HepG2 (cell line): Measurements from ENCODE around the gene NAA15. TPM values are rescaled to one million over a fixed set of nuclear protein-coding genes. Genes with fewer than 3 reads are reported as not detected.

Source experiments
- AFF4 ChIP-seq: sonication (generic); formaldehyde crosslinking; IDR thresholded peaks from 2 replicates; pipeline ENCODE4 v1.4.0; 2020; ENCODE audit warnings: missing genetic modification reagents
- ELF3 ChIP-seq: IDR thresholded peaks from 2 replicates; pipeline ENCODE4 v1.6.1; 2016; ENCODE audit warnings: missing genetic modification reagents, missing compliant biosample characterization
- FLYWCH1 ChIP-seq: sonication (generic); formaldehyde crosslinking; IDR thresholded peaks from 2 replicates; pipeline ENCODE4 v1.8.1; 2023; ENCODE audit warnings: mild to moderate bottlenecking, missing genetic modification reagents
- HNRNPL ChIP-seq: fragments of 200-400 bp; formaldehyde crosslinking; IDR thresholded peaks from 2 replicates; pipeline ENCODE4 v1.6.1; 2017; ENCODE audit warnings: mild to moderate bottlenecking, low read depth, low read length
- ISX ChIP-seq: sonication (generic); formaldehyde crosslinking; conservative IDR thresholded peaks from 2 replicates; pipeline ENCODE4 v1.5.0; 2020; ENCODE audit warnings: missing genetic modification reagents
- KDM3A ChIP-seq: IDR thresholded peaks from 2 replicates; pipeline ENCODE4 v1.6.1; 2018; ENCODE audit warnings: low read depth, missing compliant biosample characterization
- MTA3 ChIP-seq: sonication (generic); formaldehyde crosslinking; IDR thresholded peaks from 2 replicates; pipeline ENCODE4 v1.4.0; 2020; ENCODE audit warnings: missing genetic modification reagents
- MYC ChIP-seq: sonication (generic); formaldehyde crosslinking; IDR thresholded peaks from 2 replicates; pipeline ENCODE4 v1.9.0; 2021; ENCODE audit warnings: missing genetic modification reagents, borderline replicate concordance
- NBN ChIP-seq: fragments of 450-650 bp; conservative IDR thresholded peaks from 2 replicates; pipeline ENCODE4 v1.6.1; 2017
- PCBP1 ChIP-seq: fragments of 200-400 bp; formaldehyde crosslinking; IDR thresholded peaks from 2 replicates; pipeline ENCODE4 v1.6.1; 2017; ENCODE audit warnings: mild to moderate bottlenecking, low read depth, low read length, borderline replicate concordance
- TBX2 ChIP-seq: sonication (generic); formaldehyde crosslinking; IDR thresholded peaks from 2 replicates; pipeline ENCODE4 v1.5.0; 2020; ENCODE audit warnings: missing genetic modification reagents, mild to moderate bottlenecking, borderline replicate concordance
- XRCC5 ChIP-seq: fragments of 200-400 bp; formaldehyde crosslinking; optimal IDR thresholded peaks from 2 replicates; pipeline ENCODE3; 2017; ENCODE audit warnings: mild to moderate bottlenecking, low read length
- ZBTB3 ChIP-seq: sonication (generic); formaldehyde crosslinking; IDR thresholded peaks from 2 replicates; pipeline ENCODE4 v1.4.0; 2020; ENCODE audit warnings: low read depth, mild to moderate bottlenecking, moderate library complexity, missing genetic modification reagents, borderline replicate concordance
- ZEB1 ChIP-seq: IDR thresholded peaks from 2 replicates; pipeline ENCODE4 v1.6.1; 2012; ENCODE audit warnings: mild to moderate bottlenecking, low read depth, inconsistent platforms; ENCODE audit not compliant: insufficient replicate concordance
- ZFP90 ChIP-seq: sonication (generic); formaldehyde crosslinking; IDR thresholded peaks from 2 replicates; pipeline ENCODE4 v1.8.0; 2022; ENCODE audit warnings: missing genetic modification reagents, mild to moderate bottlenecking, inconsistent platforms, borderline replicate concordance
- ZNF263 ChIP-seq: sonication (generic); formaldehyde crosslinking; IDR thresholded peaks from 2 replicates; pipeline ENCODE4 v1.4.0; 2020; ENCODE audit warnings: missing genetic modification reagents
- ZNF709 ChIP-seq: sonication (generic); formaldehyde crosslinking; IDR thresholded peaks from 2 replicates; pipeline ENCODE4 v1.5.0; 2020; ENCODE audit warnings: mild to moderate bottlenecking, missing genetic modification reagents
- polyA plus RNA-seq, 8 experiments: library from polyadenylated mRNA; depleted of rRNA in 3 of 8; stranded (reverse) in 7 of 8; unstranded in 1 of 8; fragments of >200 nt; fragmentation: Illumina TruSeq in 4 of 8; extraction: Trizol in 4 of 8; gene quantifications; 2 replicates each; pipeline versions ENCODE4 v1.2.1 to v1.2.3, GENCODE V29; 2011 to 2016; ENCODE audit warnings: low read depth in 4 of 8, missing spikeins in 1 of 8, mixed read lengths in 1 of 8; ENCODE audit not compliant: insufficient read depth in 1 of 8
- total RNA-seq, 5 experiments: library from RNA; depleted of rRNA; stranded (reverse); fragments of >200 nt; fragmentation: Illumina TruSeq; extraction: Trizol; gene quantifications; 2 replicates each; pipeline ENCODE4 v1.2.3, GENCODE V29; 2016; ENCODE audit warnings: low read depth in 1 of 5
- TF ChIP-seq, protein P1 (sequence below): sonication (generic); formaldehyde crosslinking; IDR thresholded peaks from 2 replicates; pipeline ENCODE4 v1.4.0; 2020; ENCODE audit warnings: missing genetic modification reagents
- TF ChIP-seq, protein P2 (sequence below): sonication (generic); formaldehyde crosslinking; IDR thresholded peaks from 2 replicates; pipeline ENCODE4 v1.5.0; 2020; ENCODE audit warnings: mild to moderate bottlenecking, missing genetic modification reagents

Gene NAA15
- total and polyA plus RNA-seq, 2 of the 13 experiments (the other 11 are each of a cell fraction or from before 2014, with no cell fraction given), result 6.2 to 50.2 TPM

DNA sequence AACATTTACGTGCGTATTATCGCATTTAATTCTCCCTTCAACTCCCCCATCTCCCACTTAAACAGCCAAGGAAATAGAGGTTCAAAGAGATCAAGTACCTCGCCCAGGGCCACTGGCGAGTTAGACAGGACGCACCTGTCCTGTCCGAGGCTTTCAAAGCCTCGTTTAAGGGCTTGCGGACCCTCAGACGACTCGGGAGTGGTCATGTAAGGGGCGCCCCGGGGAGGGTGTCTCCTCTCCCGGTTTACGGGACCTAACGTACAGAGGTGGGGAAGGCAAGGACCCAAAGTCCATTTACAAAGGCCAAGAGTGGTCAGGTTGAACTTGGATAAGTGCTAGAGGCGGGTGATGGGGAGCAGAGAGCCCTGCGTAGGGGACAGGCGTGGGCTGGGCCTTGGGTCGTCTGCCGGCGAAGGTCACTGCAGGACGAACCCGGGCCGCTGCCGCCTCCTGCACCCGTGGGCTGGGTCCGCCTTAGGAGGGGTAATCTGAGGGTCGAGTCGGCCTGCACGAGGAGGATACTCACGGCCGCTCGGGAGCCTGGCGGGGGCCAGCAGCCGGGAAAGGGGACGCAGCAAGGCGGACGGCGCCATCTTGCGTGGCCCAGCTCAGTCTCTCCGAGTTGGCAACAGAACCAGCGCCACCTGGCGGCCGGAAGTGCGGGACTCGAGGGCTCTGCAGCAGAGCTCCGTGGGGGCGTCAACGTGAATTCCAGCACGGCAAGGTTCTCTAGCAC lies 5.9 kb upstream of the NAA15 start (continued):
- TF ChIP-seq TBX2 (CRISPR knock-in tag) (peak; percentile 63; the same call in 1 of the 2 replicates), MTA3 (CRISPR knock-in tag) (no peak), ISX (CRISPR knock-in tag) (peak; percentile 88; the same call in 1 of the 2 replicates), AFF4 (peak; percentile 71; the same call in 1 of the 2 replicates), ZEB1 (no peak), FLYWCH1 (CRISPR knock-in tag) (no peak), NBN (no peak), PCBP1 (0 out of 2 replicates have a peak, but pooled peaks have one; percentile 65), KDM3A (CRISPR knock-in tag) (peak; percentile 68; the same call in 1 of the 2 replicates), MYC (CRISPR knock-in tag) (peak; percentile 91), HNRNPL (no peak), ZNF709 (peak; percentile 78; the same call in 1 of the 2 replicates), ZFP90 (CRISPR knock-in tag) (peak; percentile 77; the same call in 1 of the 2 replicates), XRCC5 (peak; percentile 85), ZBTB3 (CRISPR knock-in tag) (0 out of 2 replicates have a peak, but pooled peaks have one; percentile 46), ZNF263 (CRISPR knock-in tag) (peak; percentile 70), ELF3 (CRISPR knock-in tag) (peak; percentile 88)
- TF ChIP-seq, protein P1, sequence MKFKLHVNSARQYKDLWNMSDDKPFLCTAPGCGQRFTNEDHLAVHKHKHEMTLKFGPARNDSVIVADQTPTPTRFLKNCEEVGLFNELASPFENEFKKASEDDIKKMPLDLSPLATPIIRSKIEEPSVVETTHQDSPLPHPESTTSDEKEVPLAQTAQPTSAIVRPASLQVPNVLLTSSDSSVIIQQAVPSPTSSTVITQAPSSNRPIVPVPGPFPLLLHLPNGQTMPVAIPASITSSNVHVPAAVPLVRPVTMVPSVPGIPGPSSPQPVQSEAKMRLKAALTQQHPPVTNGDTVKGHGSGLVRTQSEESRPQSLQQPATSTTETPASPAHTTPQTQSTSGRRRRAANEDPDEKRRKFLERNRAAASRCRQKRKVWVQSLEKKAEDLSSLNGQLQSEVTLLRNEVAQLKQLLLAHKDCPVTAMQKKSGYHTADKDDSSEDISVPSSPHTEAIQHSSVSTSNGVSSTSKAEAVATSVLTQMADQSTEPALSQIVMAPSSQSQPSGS (CRISPR knock-in tag), result peak; percentile 70
- TF ChIP-seq, protein P2, sequence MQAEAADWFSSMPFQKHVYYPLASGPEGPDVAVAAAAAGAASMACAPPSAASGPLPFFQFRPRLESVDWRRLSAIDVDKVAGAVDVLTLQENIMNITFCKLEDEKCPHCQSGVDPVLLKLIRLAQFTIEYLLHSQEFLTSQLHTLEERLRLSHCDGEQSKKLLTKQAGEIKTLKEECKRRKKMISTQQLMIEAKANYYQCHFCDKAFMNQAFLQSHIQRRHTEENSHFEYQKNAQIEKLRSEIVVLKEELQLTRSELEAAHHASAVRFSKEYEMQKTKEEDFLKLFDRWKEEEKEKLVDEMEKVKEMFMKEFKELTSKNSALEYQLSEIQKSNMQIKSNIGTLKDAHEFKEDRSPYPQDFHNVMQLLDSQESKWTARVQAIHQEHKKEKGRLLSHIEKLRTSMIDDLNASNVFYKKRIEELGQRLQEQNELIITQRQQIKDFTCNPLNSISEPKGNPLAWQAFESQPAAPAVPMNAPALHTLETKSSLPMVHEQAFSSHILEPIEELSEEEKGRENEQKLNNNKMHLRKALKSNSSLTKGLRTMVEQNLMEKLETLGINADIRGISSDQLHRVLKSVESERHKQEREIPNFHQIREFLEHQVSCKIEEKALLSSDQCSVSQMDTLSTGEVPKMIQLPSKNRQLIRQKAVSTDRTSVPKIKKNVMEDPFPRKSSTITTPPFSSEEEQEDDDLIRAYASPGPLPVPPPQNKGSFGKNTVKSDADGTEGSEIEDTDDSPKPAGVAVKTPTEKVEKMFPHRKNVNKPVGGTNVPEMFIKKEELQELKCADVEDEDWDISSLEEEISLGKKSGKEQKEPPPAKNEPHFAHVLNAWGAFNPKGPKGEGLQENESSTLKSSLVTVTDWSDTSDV (CRISPR knock-in tag), result 0 out of 2 replicates have a peak, but pooled peaks have one; percentile 62
